B cell (primary cell): ENCODE results near the gene LMAN2. TPM values are rescaled to one million over a fixed set of nuclear protein-coding genes. Genes with fewer than 3 reads are reported as not detected.

Experiments used
- ATAC-seq: fragments of 200-7000 bp; cut with Tn5 transposase; one replicate; pipeline ENCODE4 v1.10.0; 2021; ENCODE audit warnings: low read depth, mild to moderate bottlenecking, moderate number of reproducible peaks, moderate library complexity
- CTCF ChIA-PET: fragments of 350-600 bp; sonication (Branson Sonifier 250); formaldehyde crosslinking; loops from one replicate; lab custom pipeline; 2021; ENCODE audit warnings: antibody characterized with exemption, inconsistent platforms; lab: Charles Lee
- POLR2A ChIA-PET: fragments of 350-600 bp; sonication (Branson Sonifier 250); formaldehyde crosslinking; loops from one replicate; lab custom pipeline; 2021; ENCODE audit warnings: antibody characterized with exemption; lab: Charles Lee
- DNase-seq: peaks from one replicate; pipeline ENCODE4 v3.0.0; 2013
- H2AFZ ChIP-seq: 2 replicates; pipeline ENCODE4 v1.6.1; 2012; ENCODE audit warnings: mild to moderate bottlenecking, low read depth, low read length; ENCODE audit not compliant: insufficient read depth, poor library complexity, severe bottlenecking
- H3K27ac ChIP-seq, 2 donors: 1 replicate in 1 of 2; 2 replicates in 1 of 2; pipeline ENCODE4 v1.5.1; 2012 to 2013; ENCODE audit warnings: low read length in 2 of 2, mild to moderate bottlenecking in 2 of 2, moderate library complexity in 1 of 2
- H3K27me3 ChIP-seq, 4 experiments: fragments of 200-600 bp in 1 of 4; sonication (generic) in 1 of 4; replicated peaks in 1 of 4; 1 replicate in 2 of 4; 2 replicates in 2 of 4; pipeline versions ENCODE4 v1.6.1 to v1.7.0; 2013 to 2016; ENCODE audit warnings: low read length in 3 of 4, mild to moderate bottlenecking in 2 of 4, mixed read lengths in 1 of 4, moderate library complexity in 1 of 4; ENCODE audit not compliant: insufficient read depth in 4 of 4, control insufficient read depth in 3 of 4; ENCODE audit errors: control extremely low read depth in 1 of 4
- H3K36me3 ChIP-seq, 2 experiments: replicated peaks in 1 of 2; 1 replicate in 1 of 2; 2 replicates in 1 of 2; pipeline versions ENCODE4 v1.6.1 to v1.7.1; 2013; ENCODE audit warnings: low read length in 1 of 2; ENCODE audit not compliant: insufficient read depth in 2 of 2, control insufficient read depth in 1 of 2; ENCODE audit errors: control extremely low read depth in 1 of 2, extremely low read depth in 1 of 2
- H3K4me1 ChIP-seq, 2 donors: fragments of 200-600 bp in 1 of 2; sonication (generic) in 1 of 2; 1 replicate in 1 of 2; 2 replicates in 1 of 2; pipeline versions ENCODE4 v1.5.1 to v1.6.1; 2013 to 2017; ENCODE audit warnings: low read length in 2 of 2; ENCODE audit not compliant: control insufficient read depth in 2 of 2, insufficient read depth in 2 of 2
- H3K4me2 ChIP-seq: replicated peaks from 2 replicates; pipeline ENCODE3; 2012; ENCODE audit warnings: mild to moderate bottlenecking, low read depth, low read length; ENCODE audit not compliant: poor library complexity, severe bottlenecking
- H3K4me3 ChIP-seq, 5 experiments: fragments of 200-600 bp in 1 of 5; sonication (generic) in 1 of 5; 1 replicate in 3 of 5; 2 replicates in 2 of 5; pipeline versions ENCODE4 v1.5.1 to v1.7.0; 2011 to 2016; ENCODE audit warnings: low read length in 4 of 5, mild to moderate bottlenecking in 4 of 5, low read depth in 2 of 5, control low read depth in 1 of 5, moderate library complexity in 1 of 5; ENCODE audit not compliant: insufficient read depth in 1 of 5; ENCODE audit errors: control extremely low read depth in 1 of 5, extremely low read depth in 1 of 5
- H3K79me2 ChIP-seq: fragments of 200-600 bp; sonication (generic); one replicate; pipeline ENCODE4 v1.6.0; 2016; ENCODE audit warnings: low read length; ENCODE audit not compliant: control insufficient read depth, insufficient read depth
- H3K9ac ChIP-seq: fragments of 200-600 bp; sonication (generic); 2 replicates; pipeline ENCODE4 v1.6.1; 2017; ENCODE audit warnings: mild to moderate bottlenecking, low read length, moderate library complexity
- H3K9me3 ChIP-seq, 3 donors: one replicate each; pipeline versions ENCODE4 v1.6.1 to v1.7.1; 2013; ENCODE audit warnings: low read length in 2 of 3; ENCODE audit not compliant: control insufficient read depth in 2 of 3, insufficient read depth in 1 of 3; ENCODE audit errors: control extremely low read depth in 1 of 3
- H4K20me1 ChIP-seq: 2 replicates; pipeline ENCODE4 v1.6.0; 2012; ENCODE audit warnings: mild to moderate bottlenecking, low read length; ENCODE audit not compliant: insufficient read depth, control insufficient read depth, poor library complexity, severe bottlenecking
- H3K27ac Mint-ChIP-seq: one replicate; pipeline ENCODE4 v1.8.0; 2021; ENCODE audit warnings: mixed read lengths
- H3K27me3 Mint-ChIP-seq: one replicate; pipeline ENCODE4 v1.8.0; 2021; ENCODE audit warnings: mixed read lengths
- H3K4me1 Mint-ChIP-seq: one replicate; pipeline ENCODE4 v1.8.0; 2021; ENCODE audit warnings: mixed read lengths
- H3K4me3 Mint-ChIP-seq: one replicate; pipeline ENCODE4 v1.8.0; 2021; ENCODE audit warnings: mixed read lengths
- H3K9me3 Mint-ChIP-seq: one replicate; pipeline ENCODE4 v1.8.0; 2022; ENCODE audit warnings: mixed read lengths; ENCODE audit not compliant: insufficient read depth
- EZH2 ChIP-seq: IDR thresholded peaks from 2 replicates; pipeline ENCODE4 v1.6.1; 2012; ENCODE audit warnings: borderline replicate concordance, low read depth, mild to moderate bottlenecking, moderate library complexity, low read length; ENCODE audit not compliant: insufficient read depth, poor library complexity, severe bottlenecking
- WGBS: methylation state at CpG from one replicate; pipeline ENCODE4 v1.1.5; 2013; ENCODE audit warnings: missing lambda C conversion rate; ENCODE audit not compliant: insufficient coverage; 5-methylcytosine and 5-hydroxymethylcytosine counted together
- intact Hi-C: fragments of 100-400 bp; cut with micrococcal nuclease; formaldehyde crosslinking; loops from one replicate; pipeline ENCODE4 v1.10.0; 2022
- polyA plus RNA-seq: library from polyadenylated mRNA; depleted of rRNA; stranded (reverse); fragments of >200 nt; gene quantifications from 2 replicates; pipeline ENCODE4 v1.2.3, GENCODE V29; 2012
- total RNA-seq, 2 donors: library from RNA; stranded (reverse); fragments of 120-200 nt in 1 of 2; gene quantifications; 1 replicate in 1 of 2; 2 replicates in 1 of 2; pipeline versions ENCODE4 v1.2.3 to v1.2.4, GENCODE V29; 2013 to 2022
- TF ChIP-seq, protein P1 (sequence below): fragments of 200-600 bp; IDR thresholded peaks from one replicate; pipeline ENCODE4 v1.8.0; 2022; ENCODE audit warnings: antibody characterized with exemption, mild to moderate bottlenecking

Gene LMAN2
- total and polyA plus RNA-seq, 2 donors (not counting 1 experiment from before 2014, with no cell fraction given), result 99.4 to 123 TPM

DNA sequence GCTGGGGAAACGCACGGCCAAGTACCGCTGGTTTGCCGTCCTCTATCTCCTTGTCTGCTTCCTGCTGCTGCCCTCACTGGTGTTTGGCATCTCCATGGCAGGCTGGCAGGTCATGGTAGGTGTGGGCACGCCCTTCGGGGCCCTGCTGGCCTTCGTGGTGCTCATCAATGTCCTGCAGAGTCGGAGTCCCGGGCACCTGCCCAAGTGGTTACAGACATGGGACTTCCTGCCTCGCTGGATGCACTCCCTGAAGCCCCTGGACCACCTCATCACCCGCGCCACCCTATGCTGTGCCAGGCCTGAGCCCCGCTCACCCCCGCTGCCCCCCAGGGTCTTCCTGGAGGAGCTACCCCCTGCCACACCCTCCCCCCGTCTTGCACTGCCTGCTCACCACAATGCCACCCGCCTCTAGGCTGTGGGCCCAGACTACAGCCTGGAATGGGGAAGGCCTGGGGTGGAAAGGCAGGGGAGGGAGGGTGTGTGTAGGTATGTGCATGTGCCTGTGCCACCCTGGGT, 46.5 kb upstream of the LMAN2 start:
- ChIA-PET CTCF (interaction anchor here (1.3 kb wide), 1 partner anchor 37 kb away, joined by 3 read pairs; no protein-coding TSS in a partner anchor), POLR2A (no interaction called here)
- no peak for DNase-seq
- no peak overlapping the region for H3K27ac Mint-ChIP-seq
- Histone ChIP-seq H3K27me3 (peaks cover 0 to 33% (median 7%) of the 10 kb centered on the region in 4 experiments), H3K79me2 (no peaks in the 10 kb centered on the region), H3K36me3 (no peaks in the 10 kb centered on the region), H2AFZ (no peak overlapping the region), H3K4me3 (no peak overlapping the region), H3K9ac (no peak overlapping the region), H3K9me3 (peaks cover 0 to 17% (median 0%) of the 10 kb centered on the region in 3 donors), H4K20me1 (no peaks in the 10 kb centered on the region), H3K4me1 (peaks cover 9 to 11% of the 10 kb centered on the region in 2 donors), H3K4me2 (no peak overlapping the region), H3K27ac (no peak overlapping the region)
- peaks cover 9% of the 10 kb centered on the region for H3K4me1 Mint-ChIP-seq
- H3K4me3 Mint-ChIP-seq, result no peak overlapping the region
- ATAC-seq, result no peak
- intact Hi-C loops, result no loop called here
- no peaks in the 10 kb centered on the region for H3K9me3 Mint-ChIP-seq
- H3K27me3 Mint-ChIP-seq, result peaks cover 11% of the 10 kb centered on the region
- 85% methylated on average over 10 of the region's 16 CpGs for whole genome bisulfite sequencing
- TF ChIP-seq, protein P1, sequence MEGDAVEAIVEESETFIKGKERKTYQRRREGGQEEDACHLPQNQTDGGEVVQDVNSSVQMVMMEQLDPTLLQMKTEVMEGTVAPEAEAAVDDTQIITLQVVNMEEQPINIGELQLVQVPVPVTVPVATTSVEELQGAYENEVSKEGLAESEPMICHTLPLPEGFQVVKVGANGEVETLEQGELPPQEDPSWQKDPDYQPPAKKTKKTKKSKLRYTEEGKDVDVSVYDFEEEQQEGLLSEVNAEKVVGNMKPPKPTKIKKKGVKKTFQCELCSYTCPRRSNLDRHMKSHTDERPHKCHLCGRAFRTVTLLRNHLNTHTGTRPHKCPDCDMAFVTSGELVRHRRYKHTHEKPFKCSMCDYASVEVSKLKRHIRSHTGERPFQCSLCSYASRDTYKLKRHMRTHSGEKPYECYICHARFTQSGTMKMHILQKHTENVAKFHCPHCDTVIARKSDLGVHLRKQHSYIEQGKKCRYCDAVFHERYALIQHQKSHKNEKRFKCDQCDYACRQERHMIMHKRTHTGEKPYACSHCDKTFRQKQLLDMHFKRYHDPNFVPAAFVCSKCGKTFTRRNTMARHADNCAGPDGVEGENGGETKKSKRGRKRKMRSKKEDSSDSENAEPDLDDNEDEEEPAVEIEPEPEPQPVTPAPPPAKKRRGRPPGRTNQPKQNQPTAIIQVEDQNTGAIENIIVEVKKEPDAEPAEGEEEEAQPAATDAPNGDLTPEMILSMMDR, result no peak
- no peak for TF ChIP-seq EZH2

DNA sequence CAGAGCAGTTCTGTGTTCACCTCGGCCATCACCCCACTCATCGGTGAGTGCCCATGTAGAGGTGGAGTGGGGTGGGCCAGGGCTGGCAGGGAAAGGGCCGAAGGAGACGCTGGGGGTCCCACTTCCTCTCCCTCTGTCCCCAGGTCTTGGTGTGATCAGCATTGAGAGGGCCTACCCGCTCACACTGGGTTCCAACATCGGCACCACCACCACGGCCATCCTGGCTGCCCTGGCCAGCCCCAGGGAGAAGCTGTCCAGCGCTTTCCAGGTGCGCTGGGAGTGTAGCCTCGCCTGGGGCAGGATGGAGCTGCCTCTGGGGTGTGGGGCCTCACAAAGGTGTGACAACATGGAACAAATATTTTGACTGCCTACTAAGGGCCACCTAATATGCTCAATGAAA, 45.3 kb upstream of the LMAN2 start:
- 97% methylated on average over 6 of the region's 10 CpGs for WGBS
- Histone ChIP-seq H3K9ac (no peak overlapping the region), H3K36me3 (no peaks in the 10 kb centered on the region), H3K4me1 (no peaks in the 10 kb centered on the region), H3K4me2 (no peak overlapping the region), H2AFZ (no peak overlapping the region), H3K9me3 (peaks cover 0 to 7% (median 0%) of the 10 kb centered on the region in 3 donors), H3K79me2 (no peaks in the 10 kb centered on the region), H4K20me1 (no peaks in the 10 kb centered on the region), H3K27ac (no peak overlapping the region), H3K27me3 (peaks cover 0 to 21% (median 2%) of the 10 kb centered on the region in 4 experiments), H3K4me3 (no peak overlapping the region)
- H3K4me3 Mint-ChIP-seq, result no peak overlapping the region
- DNase-seq (no peak), ATAC-seq (no peak)
- CTCF ChIA-PET, result interaction anchor here (1.3 kb wide), 1 partner anchor 36 kb away, joined by 3 read pairs; no protein-coding TSS in a partner anchor
- peaks cover 1% of the 10 kb centered on the region for H3K4me1 Mint-ChIP-seq
- peaks cover 6% of the 10 kb centered on the region for H3K27me3 Mint-ChIP-seq
- intact Hi-C loops, result no loop called here
- no peak overlapping the region for H3K27ac Mint-ChIP-seq
- POLR2A ChIA-PET, result no interaction called here
- TF ChIP-seq, protein P1, result no peak
- no peak for TF ChIP-seq EZH2
- no peaks in the 10 kb centered on the region for H3K9me3 Mint-ChIP-seq
